Heart right ventricle (tissue), 16 donors: ENCODE results near the gene TNFRSF6B. TPM values are rescaled to one million over a fixed set of nuclear protein-coding genes. Genes with fewer than 3 reads are reported as not detected.

ENCODE experiments used
- ATAC-seq, 8 donors: fragments of 200-7000 bp; cut with Tn5 transposase; one replicate each; pipeline ENCODE4 v1.9.1; 2020; ENCODE audit warnings: mild to moderate bottlenecking in 8 of 8, moderate library complexity in 8 of 8, moderate number of reproducible peaks in 1 of 8
- DNase-seq, 2 donors: peaks; one replicate each; pipeline ENCODE4 v3.0.0-alpha.2; 2020
- H3K27ac ChIP-seq, 10 donors: fragments of 200-600 bp; sonication (generic) in 2 of 10; one replicate each; pipeline versions ENCODE4 v1.5.0 to v1.8.0; 2020 to 2022; ENCODE audit warnings: mild to moderate bottlenecking in 3 of 10
- H3K27me3 ChIP-seq, 7 donors: fragments of 200-600 bp; one replicate each; pipeline ENCODE4 v1.8.0; 2021 to 2022; ENCODE audit warnings: mild to moderate bottlenecking in 2 of 7
- H3K36me3 ChIP-seq, 9 donors: fragments of 200-600 bp; sonication (generic) in 1 of 9; one replicate each; pipeline versions ENCODE4 v1.5.0 to v1.8.0; 2020 to 2022; ENCODE audit warnings: mild to moderate bottlenecking in 2 of 9
- H3K4me1 ChIP-seq, 9 donors: fragments of 200-600 bp; sonication (generic) in 1 of 9; one replicate each; pipeline versions ENCODE4 v1.5.0 to v1.8.0; 2020 to 2022; ENCODE audit warnings: mild to moderate bottlenecking in 4 of 9
- H3K4me3 ChIP-seq, 10 donors: fragments of 200-600 bp; sonication (generic) in 2 of 10; one replicate each; pipeline versions ENCODE4 v1.5.0 to v1.8.0; 2020 to 2022; ENCODE audit warnings: mild to moderate bottlenecking in 7 of 10, moderate library complexity in 2 of 10
- H3K9me3 ChIP-seq, 11 donors: fragments of 200-600 bp in 10 of 11; sonication (generic) in 2 of 11; one replicate each; pipeline versions ENCODE4 v1.5.0 to v1.8.0; 2013 to 2022; ENCODE audit warnings: mild to moderate bottlenecking in 2 of 11, control low read depth in 1 of 11, moderate library complexity in 1 of 11
- CTCF ChIP-seq, 9 donors: fragments of 200-600 bp; sonication (generic) in 2 of 9; IDR thresholded peaks; one replicate each; pipeline versions ENCODE4 v1.5.0 to v1.8.0; 2021 to 2022; ENCODE audit warnings: antibody characterized with exemption in 9 of 9, mild to moderate bottlenecking in 5 of 9, moderate library complexity in 1 of 9
- WGBS, 2 donors: extraction: QIAGEN DNeasy Blood & Tissue Kit; methylation state at CpG; one replicate each; pipeline ENCODE4 v1.1.7; 2013; ENCODE audit warnings: inconsistent platforms in 1 of 2; 5-methylcytosine and 5-hydroxymethylcytosine counted together
- intact Hi-C, 10 donors: fragments of 100-400 bp; cut with DNase I; formaldehyde crosslinking; loops; one replicate each; pipeline versions ENCODE4 v1.11.1 to v1.14.2; 2022
- polyA plus RNA-seq, 2 donors: library from polyadenylated mRNA; stranded (reverse); fragments of 200-250 nt; gene quantifications; one replicate each; pipeline ENCODE4 v1.2.3, GENCODE V29; 2013
- total RNA-seq, 10 donors: library from RNA; stranded (reverse); fragmentation: NEBNext Ultra II Directional in 3 of 10; extraction: Animal tissue kit (Norgen Biotek cat#: 25700) in 3 of 10; gene quantifications; one replicate each; pipeline versions ENCODE4 v1.2.1 to v1.2.4, GENCODE V29; 2021 to 2023
- donor health status: Arrhythmogenic right ventricular cardiomyopathy.
- donor health status: ischemic (EF 13 %, LVEDD 7.1; RV severe dilation, severe dysfunction).
- donor health status: healthy with polysubstance abuse.
- donor health status: DM: no; HTN: yes; CAD: no.
- donor health status: DM: no; HTN: no; CAD: no.
- donor health status: ischemic (EF 25% LVEDD 6.9; RV normal size, moderate dysfunction).
- donor health status: ischemic (EF 25% LVEDD 5.7; RV mildly dilated, moderate dysfunction).
- donor health status: healthy.
- donor health status: DM: yes; HTN: yes; CAD: no.
- donor health status: Ischemic cardiomyopathy.
- donor health status: ischemic (EF 35%, LVEDD 5.7; RV mildly dilated, moderate dysfunction).
- donor health status: nonischemic (EF 11% LVEDD 7.7; RV severe dilation, severe dysfunction).
- donor health status: DM: yes; HTN: yes; CAD: no.
- donor health status: PGD.
- donor health status: ischemic (EF 29% LVEDD 5.4; RV normal size, mild dysfunction).
- donor health status: nonischemic (EF 23%, LVEDD 6.1; RV moderate dilation, normal function).

The TNFRSF6B gene
- total and polyA plus RNA-seq, 12 donors = 0.26 to 12.5 (median 0.82) TPM

- DNase-seq (no peak), ATAC-seq (no peak)
- Histone ChIP-seq H3K36me3 (peaks cover 0 to 71% (median 25%) of the 10 kb centered on the region in 9 donors), H3K4me1 (peaks cover 10 to 27% (median 17%) of the 10 kb centered on the region in 9 donors), H3K27me3 (no peaks in the 10 kb centered on the region), H3K27ac (no peak overlapping the region), H3K9me3 (no peaks in the 10 kb centered on the region), H3K4me3 (no peak overlapping the region)
- no peak for TF ChIP-seq CTCF (IDR thresholded peaks at IDR 0.05)
- WGBS, 2 donors = 63 to 71% methylated on average over 4 of the region's 4 CpGs
- intact Hi-C loops = no loop called here
Measured at GRCh38 chr20:63744158-63744557, 47.7 kb downstream of the TNFRSF6B start.

GRCh38 chr20:63744574-63745423, 48.3 kb downstream of the TNFRSF6B start:
- peaks cover 9 to 26% (median 16%) of the 10 kb centered on the region in 9 donors for H3K4me1 ChIP-seq
- no peaks in the 10 kb centered on the region for H3K27me3 ChIP-seq
- no peak overlapping the region for H3K4me3 ChIP-seq
- ATAC-seq (no peak), DNase-seq (no peak)
- intact Hi-C loops = no loop called here
- H3K27ac ChIP-seq = no peak overlapping the region
- no peaks in the 10 kb centered on the region for H3K9me3 ChIP-seq
- peaks cover 0 to 75% (median 25%) of the 10 kb centered on the region in 9 donors for H3K36me3 ChIP-seq
- no peak for TF ChIP-seq CTCF (IDR thresholded peaks at IDR 0.05)
- 82% methylated on average over 25 of the region's 25 CpGs for WGBS, 2 donors

GRCh38 chr20:63745424-63745805, 49.0 kb downstream of the TNFRSF6B start:
- Histone ChIP-seq H3K9me3 (no peaks in the 10 kb centered on the region), H3K27me3 (no peaks in the 10 kb centered on the region), H3K36me3 (peaks cover 0 to 82% (median 25%) of the 10 kb centered on the region in 9 donors), H3K4me1 (peaks cover 9 to 24% (median 15%) of the 10 kb centered on the region in 9 donors), H3K4me3 (no peak overlapping the region), H3K27ac (no peak overlapping the region)
- 76 to 79% methylated on average over 15 of the region's 15 CpGs for WGBS, 2 donors
- TF ChIP-seq CTCF (IDR thresholded peaks at IDR 0.05) = no peak
- no peak for DNase-seq
- intact Hi-C loops = no loop called here
- ATAC-seq = no peak

DNA sequence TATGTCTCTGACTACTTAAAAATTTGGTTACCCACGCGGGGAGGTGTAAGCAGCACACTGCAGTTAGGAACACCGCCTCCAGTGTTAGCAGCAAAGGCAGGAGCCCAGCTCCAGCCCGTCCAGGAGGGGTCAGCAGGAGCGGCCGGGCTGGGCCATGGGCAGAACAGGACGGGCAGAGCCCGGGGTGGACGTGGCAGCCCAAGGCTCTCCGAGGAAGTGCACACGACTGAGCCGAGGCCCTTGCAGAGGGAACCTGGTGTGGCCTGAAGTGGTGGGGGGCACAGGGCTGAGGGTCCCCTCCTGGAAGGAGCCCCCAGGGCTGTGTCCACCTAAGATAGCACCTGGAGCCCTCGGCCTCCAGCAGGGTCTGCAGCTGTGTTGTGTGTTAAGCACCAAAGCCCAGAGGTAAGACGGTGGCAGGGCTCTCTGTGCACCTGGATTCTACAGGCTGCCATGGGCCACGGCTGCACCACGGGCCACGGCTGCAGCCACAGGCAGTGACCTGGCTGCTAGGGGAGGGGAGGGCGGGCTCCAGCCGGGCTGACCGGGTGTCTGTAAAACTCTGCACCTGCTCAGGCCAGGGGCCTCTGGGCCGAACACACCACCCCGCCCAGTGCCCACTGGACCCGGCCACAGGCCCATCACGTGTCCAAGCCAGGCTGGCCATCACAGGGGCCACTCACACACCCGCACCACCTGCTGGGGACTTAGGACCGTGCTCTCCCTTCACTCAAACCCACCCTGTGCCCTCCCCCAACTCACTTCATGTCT, 49.7 kb downstream of the TNFRSF6B start:
- DNase-seq (no peak), ATAC-seq (no peak)
- Histone ChIP-seq H3K4me3 (no peak overlapping the region), H3K4me1 (peaks cover 7 to 16% (median 11%) of the 10 kb centered on the region in 9 donors), H3K27ac (no peak overlapping the region), H3K36me3 (peaks cover 0 to 89% (median 25%) of the 10 kb centered on the region in 9 donors), H3K9me3 (no peaks in the 10 kb centered on the region), H3K27me3 (no peaks in the 10 kb centered on the region)
- TF ChIP-seq CTCF (IDR thresholded peaks at IDR 0.05) = no peak
- intact Hi-C loops = no loop called here
- 90 to 93% methylated on average over 26 of the region's 26 CpGs for WGBS, 2 donors
